HepG2 (cell line): Measurements from ENCODE around the gene IFIT2. TPM values are rescaled to one million over a fixed set of nuclear protein-coding genes. Genes with fewer than 3 reads are reported as not detected.

Experiments used
- ATAC-seq: fragments of 200-7000 bp; cut with Tn5 transposase; 3 replicates; pipeline ENCODE4 v1.9.1; 2020; ENCODE audit warnings: mild to moderate bottlenecking, moderate library complexity
- BruUV-seq: library from RNA; stranded (reverse); fragments of 400-500 nt; replicated peaks from 2 replicates; lab custom pipeline; 2021; lab: Mats Ljungman, UMichigan
- CTCF ChIA-PET: fragments of 300-600 bp; formaldehyde crosslinking; extraction: SDS; loops from one replicate; lab custom pipeline; 2021; ENCODE audit warnings: low total read pairs, inconsistent platforms, low intra/inter-chr PET ratio; lab: Yijun Ruan, JAX
- POLR2A ChIA-PET: fragments of 350-600 bp; sonication (Branson Sonifier 250); formaldehyde crosslinking; loops from one replicate; lab custom pipeline; 2020; ENCODE audit warnings: antibody characterized with exemption, inconsistent platforms; lab: Yijun Ruan, JAX
- DNase-seq: peaks from one replicate; pipeline ENCODE4 v3.0.0-alpha.2; 2015; ENCODE audit warnings: low spot score
- FAIRE-seq: peaks from 3 replicates; lab custom pipeline; 2011; peaks lifted over from hg19 to GRCh38; lab: Jason Lieb, UNC
- H2AFZ ChIP-seq: one replicate; pipeline ENCODE4 v1.6.1; 2011; ENCODE audit warnings: low read length, inconsistent platforms
- H3K27ac ChIP-seq: fragments of 300-600 bp; 3 replicates; pipeline ENCODE4 v1.8.0; 2011; ENCODE audit warnings: mixed run types, mild to moderate bottlenecking, mixed read lengths, low read length, inconsistent platforms; ENCODE audit not compliant: insufficient read depth; ENCODE audit errors: extremely low read length
- H3K27me3 ChIP-seq, 2 experiments: fragments of 200-600 bp in 1 of 2; 2 replicates in 1 of 2; 3 replicates in 1 of 2; pipeline versions ENCODE4 v1.6.0 to v1.8.0; 2011; ENCODE audit warnings: low read length in 2 of 2, mild to moderate bottlenecking in 2 of 2, moderate library complexity in 2 of 2, inconsistent platforms in 1 of 2; ENCODE audit not compliant: insufficient read depth in 2 of 2, control insufficient read depth in 1 of 2
- H3K36me3 ChIP-seq, 2 experiments: fragments of 200-600 bp in 1 of 2; replicated peaks in 1 of 2; 2 replicates in 1 of 2; 3 replicates in 1 of 2; pipeline versions ENCODE4 v1.5.1 to v1.8.0; 2011; ENCODE audit warnings: low read length in 2 of 2, inconsistent platforms in 1 of 2; ENCODE audit not compliant: insufficient read depth in 2 of 2, control insufficient read depth in 1 of 2
- H3K4me1 ChIP-seq: 2 replicates; pipeline ENCODE4 v1.5.1; 2012; ENCODE audit warnings: low read length, inconsistent platforms; ENCODE audit not compliant: insufficient read depth
- H3K4me2 ChIP-seq: 2 replicates; pipeline ENCODE4 v1.6.0; 2011; ENCODE audit warnings: low read depth, low read length, inconsistent platforms
- H3K4me3 ChIP-seq, 3 experiments: fragments of 200-600 bp in 1 of 3; sonication (generic), shearing (Covaris generic) in 1 of 3; replicated peaks in 1 of 3; 2 replicates each; pipeline ENCODE4 v1.5.1; 2011 to 2016; ENCODE audit warnings: low read length in 3 of 3, inconsistent platforms in 2 of 3, low read depth in 2 of 3, mild to moderate bottlenecking in 2 of 3, control low read depth in 1 of 3, mixed read lengths in 1 of 3; ENCODE audit not compliant: insufficient read depth in 1 of 3
- H3K79me2 ChIP-seq: one replicate; pipeline ENCODE4 v1.6.1; 2011; ENCODE audit warnings: low read length, inconsistent platforms; ENCODE audit not compliant: insufficient read depth
- H3K9ac ChIP-seq: 2 replicates; pipeline ENCODE4 v1.6.0; 2011; ENCODE audit warnings: mild to moderate bottlenecking, low read depth, low read length, inconsistent platforms; ENCODE audit not compliant: insufficient read depth
- H3K9me3 ChIP-seq: 2 replicates; pipeline ENCODE4 v1.5.1; 2012; ENCODE audit warnings: mild to moderate bottlenecking, low read length
- H4K20me1 ChIP-seq: 2 replicates; pipeline ENCODE4 v1.6.0; 2011; ENCODE audit warnings: inconsistent platforms, mild to moderate bottlenecking, low read length, moderate library complexity; ENCODE audit not compliant: insufficient read depth
- CHCHD3 ChIP-seq: sonication (generic); formaldehyde crosslinking; IDR thresholded peaks from 2 replicates; pipeline ENCODE4 v1.8.0; 2022; ENCODE audit warnings: mild to moderate bottlenecking, missing genetic modification reagents, moderate library complexity
- MAFF ChIP-seq: IDR thresholded peaks from 2 replicates; pipeline ENCODE4 v1.6.1; 2011; ENCODE audit warnings: low read depth, low read length, improper control_type of control experiment
- MAFK ChIP-seq, 2 experiments: IDR thresholded peaks in 1 of 2; conservative IDR thresholded peaks in 1 of 2; 2 replicates each; pipeline ENCODE4 v1.6.1; 2011; ENCODE audit warnings: improper control_type of control experiment in 2 of 2, low read length in 2 of 2
- SALL1 ChIP-seq: sonication (generic); formaldehyde crosslinking; IDR thresholded peaks from 2 replicates; pipeline ENCODE4 v1.8.0; 2022; ENCODE audit warnings: mild to moderate bottlenecking, missing genetic modification reagents
- TCF7 ChIP-seq: sonication (generic); IDR thresholded peaks from 2 replicates; pipeline ENCODE4 v1.6.1; 2016; ENCODE audit warnings: antibody characterized with exemption, low read depth
- ZNF720 ChIP-seq: sonication (generic); formaldehyde crosslinking; IDR thresholded peaks from 2 replicates; pipeline ENCODE4 v1.4.0; 2020; ENCODE audit warnings: missing genetic modification reagents
- ZNF839 ChIP-seq: sonication (generic); formaldehyde crosslinking; IDR thresholded peaks from 2 replicates; pipeline ENCODE4 v1.4.0; 2020; ENCODE audit warnings: missing genetic modification reagents, mild to moderate bottlenecking, borderline replicate concordance
- WGBS: methylation state at CpG from one replicate; pipeline ENCODE4 v1.1.6; 2017; ENCODE audit warnings: low lambda C conversion rate; 5-methylcytosine and 5-hydroxymethylcytosine counted together
- in situ Hi-C: cut with HindIII; loops from 2 replicates; pipeline ENCODE4 v1.10.0; 2017; ENCODE audit warnings: low pct_unique_long_range_greater_than_20kb; ENCODE audit not compliant: extremely low pct_ligation_motif_present
- intact Hi-C: fragments of 100-400 bp; cut with micrococcal nuclease; formaldehyde crosslinking; loops from one replicate; pipeline ENCODE4 v1.10.0; 2022; ENCODE audit not compliant: unreplicated experiment
- polyA plus RNA-seq, 8 experiments: library from polyadenylated mRNA; depleted of rRNA in 3 of 8; stranded (reverse) in 7 of 8; unstranded in 1 of 8; fragments of >200 nt; fragmentation: Illumina TruSeq in 4 of 8; extraction: Trizol in 4 of 8; gene quantifications; 2 replicates each; pipeline versions ENCODE4 v1.2.1 to v1.2.3, GENCODE V29; 2011 to 2016; ENCODE audit warnings: low read depth in 4 of 8, missing spikeins in 1 of 8, mixed read lengths in 1 of 8; ENCODE audit not compliant: insufficient read depth in 1 of 8
- total RNA-seq, 5 experiments: library from RNA; depleted of rRNA; stranded (reverse); fragments of >200 nt; fragmentation: Illumina TruSeq; extraction: Trizol; gene quantifications; 2 replicates each; pipeline ENCODE4 v1.2.3, GENCODE V29; 2016; ENCODE audit warnings: low read depth in 1 of 5

The IFIT2 gene
- total and polyA plus RNA-seq, 2 of the 13 experiments (the other 11 are each of a cell fraction or from before 2014, with no cell fraction given), result 0.04 to 0.15 TPM

DNA sequence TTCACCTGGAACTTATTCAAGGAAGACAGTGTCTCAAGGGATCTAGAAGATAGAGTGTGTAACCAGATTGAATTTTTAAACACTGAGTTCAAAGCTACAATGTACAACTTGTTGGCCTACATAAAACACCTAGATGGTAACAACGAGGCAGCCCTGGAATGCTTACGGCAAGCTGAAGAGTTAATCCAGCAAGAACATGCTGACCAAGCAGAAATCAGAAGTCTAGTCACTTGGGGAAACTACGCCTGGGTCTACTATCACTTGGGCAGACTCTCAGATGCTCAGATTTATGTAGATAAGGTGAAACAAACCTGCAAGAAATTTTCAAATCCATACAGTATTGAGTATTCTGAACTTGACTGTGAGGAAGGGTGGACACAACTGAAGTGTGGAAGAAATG lies 36.9 kb downstream of the IFIT2 start (continued):
- no peak for TF ChIP-seq ZNF720 (CRISPR knock-in tag)
- no peak for TF ChIP-seq TCF7
- peak; percentile 88 for TF ChIP-seq MAFF

DNA sequence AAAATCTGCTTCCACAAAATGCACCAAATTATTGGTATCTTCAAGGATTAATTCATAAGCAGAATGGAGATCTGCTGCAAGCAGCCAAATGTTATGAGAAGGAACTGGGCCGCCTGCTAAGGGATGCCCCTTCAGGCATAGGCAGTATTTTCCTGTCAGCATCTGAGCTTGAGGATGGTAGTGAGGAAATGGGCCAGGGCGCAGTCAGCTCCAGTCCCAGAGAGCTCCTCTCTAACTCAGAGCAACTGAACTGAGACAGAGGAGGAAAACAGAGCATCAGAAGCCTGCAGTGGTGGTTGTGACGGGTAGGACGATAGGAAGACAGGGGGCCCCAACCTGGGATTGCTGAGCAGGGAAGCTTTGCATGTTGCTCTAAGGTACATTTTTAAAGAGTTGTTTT lies 38.0 kb downstream of the IFIT2 start:
- Histone ChIP-seq H3K79me2 (no peaks in the 10 kb centered on the region), H2AFZ (no peak overlapping the region), H4K20me1 (no peaks in the 10 kb centered on the region), H3K27ac (no peak overlapping the region), H3K36me3 (0 out of 5 replicates have a peak, but pooled peaks cover 0 to 3% of the 10 kb centered on the region in 2 experiments), H3K27me3 (no peaks in the 10 kb centered on the region), H3K4me3 (no peak overlapping the region), H3K4me1 (no peaks in the 10 kb centered on the region), H3K4me2 (no peak overlapping the region), H3K9me3 (no peaks in the 10 kb centered on the region), H3K9ac (no peak overlapping the region)
- WGBS, result 98% methylated on average over 4 of the region's 4 CpGs
- CTCF ChIA-PET, result no interaction called here
- POLR2A ChIA-PET, result no interaction called here
- DNase-seq (no peak), ATAC-seq (no peak), FAIRE-seq (no peak)
- no TSS peak for BruUV-seq
- intact Hi-C loops, result no loop called here
- in situ Hi-C loops, result no loop called here
- no peak for TF ChIP-seq ZNF839 (CRISPR knock-in tag)

DNA sequence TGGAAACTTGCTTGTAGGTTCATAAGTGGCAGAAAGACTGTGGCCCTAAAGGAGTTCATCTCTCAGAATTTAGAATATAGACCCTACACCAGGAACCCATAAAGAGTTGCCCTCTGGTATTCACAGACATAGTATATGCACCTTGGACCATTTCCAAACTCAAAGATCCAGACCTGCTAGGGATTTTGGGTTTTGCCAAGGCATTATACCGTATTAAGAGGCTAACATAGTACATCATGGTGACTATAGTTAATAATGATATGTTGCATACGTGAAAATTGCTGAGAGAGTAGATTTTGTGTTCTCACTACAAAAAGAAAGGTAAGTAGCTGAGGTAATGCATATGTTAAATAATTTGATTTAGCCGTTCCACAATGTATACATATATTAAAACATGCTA lies 39.8 kb downstream of the IFIT2 start:
- ATAC-seq (no peak), FAIRE-seq (no peak), DNase-seq (no peak)
- Histone ChIP-seq H3K79me2 (no peaks in the 10 kb centered on the region), H4K20me1 (no peaks in the 10 kb centered on the region), H3K9me3 (no peaks in the 10 kb centered on the region), H2AFZ (no peak overlapping the region), H3K4me3 (no peak overlapping the region), H3K9ac (no peak overlapping the region), H3K36me3 (0 out of 5 replicates have a peak, but pooled peaks cover 0 to 3% of the 10 kb centered on the region in 2 experiments), H3K27me3 (no peaks in the 10 kb centered on the region), H3K4me2 (no peak overlapping the region), H3K27ac (no peak overlapping the region), H3K4me1 (peaks cover 12% of the 10 kb centered on the region)
- ChIA-PET POLR2A (no interaction called here), CTCF (no interaction called here)
- BruUV-seq, result no TSS peak
- TF ChIP-seq CHCHD3 (CRISPR knock-in tag) (no peak), MAFK (conservative IDR thresholded peaks at IDR 0.05 in 1 of 2, IDR thresholded peaks at IDR 0.05 in 1 of 2; ENCODE audit: low read length in 2 of 2) (peak; percentile 9 to 56; a peak in 2 of 4 replicates), SALL1 (CRISPR knock-in tag) (no peak)
- intact Hi-C loops, result no loop called here
- in situ Hi-C loops, result no loop called here
- WGBS, result 90% methylated on average over 3 of the region's 3 CpGs
